SKM-1 (cell line): ENCODE results near the gene B3GLCT.

ENCODE experiments used
- DNase-seq: peaks from one replicate; lab custom pipeline; 2025; ENCODE audit not compliant: unreplicated experiment; lab: John Stamatoyannopoulos, UW

B3GLCT gene

GRCh38 chr13:31221057-31221456 lies 21.3 kb downstream of the B3GLCT start:
- DNase-seq = no peak

DNA sequence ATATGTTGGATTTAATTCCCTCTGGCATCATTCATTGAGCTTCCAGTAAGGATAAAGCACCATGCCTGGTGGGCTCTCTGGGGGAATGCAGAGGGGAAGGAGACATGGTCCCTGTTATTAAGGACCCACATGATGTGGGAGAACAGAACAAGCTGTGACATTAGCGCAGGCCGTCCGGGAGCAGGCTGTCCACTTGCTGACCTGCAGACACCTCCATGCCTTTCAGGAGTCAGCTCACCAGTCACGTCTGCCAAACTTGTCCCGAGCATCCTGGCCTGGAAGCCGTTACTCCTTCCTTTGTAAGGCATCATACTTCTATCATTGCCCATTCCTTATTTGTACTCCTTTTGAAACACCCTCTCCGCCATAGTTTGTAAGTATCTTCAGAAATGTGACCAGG lies 23.4 kb downstream of the B3GLCT start:
- DNase-seq = no peak

GRCh38 chr13:31223640-31224039 lies 23.9 kb downstream of the B3GLCT start:
- no peak for DNase-seq

GRCh38 chr13:31224174-31224669 lies 24.4 kb downstream of the B3GLCT start:
- no peak for DNase-seq

GRCh38 chr13:31224963-31225559 lies 25.3 kb downstream of the B3GLCT start:
- DNase-seq = no peak

- no peak for DNase-seq
These were observed 26.4 kb downstream of the B3GLCT start for GRCh38 chr13:31225998-31226675.

DNA sequence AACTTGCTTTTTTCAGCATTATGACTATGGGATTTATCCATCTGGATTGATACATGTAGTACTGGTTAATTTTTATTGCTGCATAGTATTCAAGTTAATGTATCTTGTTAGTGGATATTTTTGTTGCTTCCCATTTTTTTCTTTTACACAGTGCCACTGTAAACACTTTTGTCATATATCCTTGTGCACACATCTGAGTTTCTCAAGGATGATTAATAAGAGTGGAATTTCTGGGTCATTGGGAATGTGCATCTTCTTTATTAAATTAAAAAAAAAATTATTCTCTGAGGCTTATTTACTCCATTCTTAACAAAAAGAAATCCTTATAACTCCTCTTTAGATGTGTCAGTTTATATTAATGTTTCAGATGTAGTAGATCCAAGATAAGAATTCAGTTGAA lies 27.3 kb downstream of the B3GLCT start:
- no peak for DNase-seq

GRCh38 chr13:31227870-31228269 lies 28.1 kb downstream of the B3GLCT start:
- no peak for DNase-seq

DNA sequence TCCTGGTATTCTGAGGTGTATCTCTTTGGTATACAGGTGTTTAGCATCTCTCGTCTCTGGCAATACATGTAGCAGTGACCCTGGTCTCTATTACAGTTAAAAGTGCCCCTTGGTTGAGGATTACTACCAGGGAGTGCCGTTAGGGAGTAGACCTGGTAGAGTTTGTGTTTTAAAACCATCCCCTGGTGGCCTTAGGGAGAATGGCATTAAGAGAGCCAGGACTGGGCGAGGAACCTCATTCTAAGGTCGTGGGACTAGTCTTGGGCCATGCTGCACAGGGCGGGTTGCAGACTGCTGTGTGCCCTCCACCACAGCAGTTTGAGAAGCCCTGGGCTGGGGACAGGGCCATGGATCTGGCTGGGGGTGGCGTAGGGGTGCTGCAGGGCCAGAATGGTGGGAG lies 35.0 kb downstream of the B3GLCT start:
- no peak for DNase-seq

DNA sequence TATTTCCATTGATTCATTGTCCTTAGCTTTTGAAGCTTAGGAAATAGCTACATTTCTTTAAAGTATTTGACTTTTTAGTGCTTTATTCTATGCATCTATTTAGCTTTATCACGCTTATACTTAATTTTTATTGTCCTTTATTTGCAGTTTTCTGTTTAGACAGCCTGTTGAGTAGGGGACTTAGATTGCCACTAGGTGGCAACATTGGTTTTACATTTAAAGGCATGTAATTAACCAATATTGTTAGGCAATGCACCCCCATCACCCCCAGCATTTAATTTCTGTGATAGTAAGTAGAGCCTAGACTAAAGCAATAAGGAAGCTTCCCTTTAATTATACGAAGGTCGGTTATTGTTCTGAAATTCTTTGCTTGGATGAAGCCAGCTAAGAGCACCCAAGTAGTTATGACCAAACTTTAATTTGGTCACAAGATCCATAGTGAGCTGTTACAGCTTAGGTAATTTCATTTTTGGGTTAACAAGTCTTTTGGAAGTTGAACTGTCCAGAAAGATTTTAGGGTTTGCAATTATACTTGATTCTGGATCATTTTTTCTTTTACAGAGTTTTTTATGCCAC lies 36.5 kb downstream of the B3GLCT start:
- DNase-seq = no peak

- DNase-seq = no peak
These were observed 41.1 kb downstream of the B3GLCT start for GRCh38 chr13:31240921-31241320.

DNA sequence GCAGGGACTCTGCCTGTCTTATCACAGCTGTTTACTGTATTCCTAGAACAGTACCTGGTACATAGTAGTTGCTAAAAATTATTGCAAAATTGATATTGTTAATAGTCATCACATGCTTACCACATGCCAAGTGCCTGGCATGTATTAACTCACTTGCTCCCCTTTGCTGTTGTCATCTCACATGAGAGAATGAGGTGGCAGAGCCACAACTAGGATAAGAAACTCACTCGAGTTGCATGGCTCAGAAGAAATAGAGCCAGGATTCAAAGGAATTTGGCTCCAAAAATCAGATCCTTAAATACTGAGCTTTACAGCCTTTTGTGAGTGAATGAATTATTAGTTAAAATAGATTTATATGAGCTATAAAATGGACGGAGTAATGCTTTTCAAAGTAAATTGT lies 42.6 kb downstream of the B3GLCT start:
- DNase-seq = no peak

DNA sequence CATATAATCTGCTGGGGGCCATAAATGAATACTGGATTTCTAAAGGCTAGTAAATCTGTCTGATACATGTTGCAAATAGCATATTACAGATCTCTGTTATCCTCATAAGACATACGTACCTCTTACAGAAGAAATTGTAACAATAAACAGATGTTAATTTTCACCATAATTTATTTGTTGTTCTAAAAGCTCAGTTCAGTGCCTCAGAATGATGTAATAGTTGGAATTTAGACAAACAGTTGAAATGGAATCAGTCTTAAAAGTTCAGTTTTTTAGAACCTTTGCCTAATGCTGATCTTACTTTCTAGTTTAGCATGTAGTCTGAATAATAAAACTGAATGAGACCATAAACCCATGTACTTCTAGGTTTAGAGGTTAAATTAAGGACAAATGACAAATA lies 43.1 kb downstream of the B3GLCT start:
- DNase-seq = no peak

- no peak for DNase-seq
These were observed 46.0 kb downstream of the B3GLCT start for GRCh38 chr13:31245598-31246373.

- DNase-seq = no peak
These were observed 47.1 kb downstream of the B3GLCT start for GRCh38 chr13:31246918-31247317.

GRCh38 chr13:31248361-31248760 lies 48.6 kb downstream of the B3GLCT start:
- DNase-seq = no peak

DNA sequence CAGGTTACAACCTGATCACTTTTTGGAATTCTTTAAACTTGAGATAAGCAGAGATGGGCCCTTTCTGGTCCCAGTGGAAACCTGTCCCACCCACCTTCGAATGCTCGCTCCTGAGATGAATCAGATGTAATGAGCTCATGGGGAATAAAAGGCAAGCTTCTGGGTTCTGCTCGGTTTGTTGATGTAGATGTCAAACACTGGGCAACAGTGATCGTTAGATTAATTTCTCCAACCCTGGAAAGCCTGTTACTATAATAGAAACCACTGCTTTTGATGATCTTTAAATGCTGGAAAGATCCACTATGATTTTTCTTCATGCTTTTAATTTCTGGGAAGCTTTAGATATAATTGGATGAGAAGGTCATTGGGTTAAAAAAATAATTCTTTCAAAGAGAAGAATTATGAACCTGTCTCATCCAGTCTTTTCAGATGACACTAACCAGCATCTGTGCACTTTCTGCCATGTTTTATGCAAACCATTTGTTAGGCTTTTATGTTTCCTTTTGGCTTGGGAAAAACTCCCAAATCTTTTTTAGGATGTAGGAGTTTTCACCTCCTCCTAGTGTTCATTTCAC lies 49.3 kb downstream of the B3GLCT start:
- DNase-seq = no peak

GRCh38 chr13:31250435-31250834 lies 50.7 kb downstream of the B3GLCT start:
- no peak for DNase-seq

GRCh38 chr13:31261241-31261640 lies 61.5 kb downstream of the B3GLCT start:
- DNase-seq = no peak

DNA sequence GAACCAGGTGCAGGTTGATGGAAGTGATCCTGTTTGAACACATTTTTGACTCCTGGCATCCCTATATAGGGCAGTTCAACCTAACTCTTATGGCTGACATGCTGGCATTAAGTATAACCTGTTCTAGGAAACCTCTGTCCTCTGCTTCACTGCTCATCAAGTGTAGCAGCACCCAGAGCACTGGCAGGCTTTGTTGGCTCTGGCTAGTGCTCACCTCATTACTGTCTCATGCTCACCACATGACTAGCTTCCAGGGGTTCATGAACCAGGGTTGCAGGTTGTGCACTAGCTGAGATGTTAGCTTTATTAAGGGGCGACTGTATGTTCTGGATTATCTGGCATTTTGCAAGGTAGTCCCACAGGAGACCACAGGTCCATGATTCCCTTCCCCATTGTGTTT lies 63.6 kb downstream of the B3GLCT start:
- no peak for DNase-seq

GRCh38 chr13:31264151-31264550 lies 64.4 kb downstream of the B3GLCT start:
- DNase-seq = no peak
